PC-9 (cell line): ENCODE measurements around the gene FILIP1. TPM values are rescaled to one million over a fixed set of nuclear protein-coding genes. Genes with fewer than 3 reads are reported as not detected.
"Not testable (repeated sequence)": the region's sequence is repeated elsewhere in the genome, so short reads cannot be mapped to it uniquely, and the experiment has no call there.

ENCODE experiments used
- BruUV-seq: library from RNA; stranded (reverse); fragments of 400-500 nt; replicated peaks from 2 replicates; lab custom pipeline; 2021; lab: Mats Ljungman, UMichigan
- CTCF ChIA-PET: fragments of 300-600 bp; sonication (Branson Sonifier 250); formaldehyde crosslinking; loops from one replicate; lab custom pipeline; 2022; ENCODE audit warnings: antibody characterized with exemption; lab: Charles Lee
- POLR2A ChIA-PET: fragments of 300-600 bp; sonication (Branson Sonifier 250); formaldehyde crosslinking; loops from one replicate; lab custom pipeline; 2022; ENCODE audit warnings: antibody characterized with exemption; ENCODE audit not compliant: unreplicated experiment; lab: Charles Lee
- DNase-seq, 2 experiments: peaks; one replicate each; pipeline versions ENCODE4 v3.0.0 to v3.0.0-alpha.2; 2015 to 2022; ENCODE audit warnings: mixed read lengths in 1 of 2
- H2AFZ ChIP-seq: fragments of 200-600 bp; sonication (generic); 2 replicates; pipeline ENCODE4 v1.8.1; 2017; ENCODE audit warnings: antibody characterized with exemption
- H3F3A ChIP-seq: fragments of 200-600 bp; sonication (generic); 2 replicates; pipeline ENCODE4 v1.8.1; 2017; ENCODE audit warnings: antibody characterized with exemption, mild to moderate bottlenecking, low read depth; ENCODE audit not compliant: insufficient read depth
- H3K27ac ChIP-seq: fragments of 200-600 bp; sonication (generic); 2 replicates; pipeline ENCODE4 v1.6.1; 2016; ENCODE audit warnings: mixed run types
- H3K27me3 ChIP-seq: fragments of 200-600 bp; sonication (generic); 2 replicates; pipeline ENCODE4 v1.6.1; 2016; ENCODE audit warnings: low read depth, mixed run types; ENCODE audit not compliant: insufficient read depth
- H3K36me3 ChIP-seq: fragments of 200-600 bp; sonication (generic); 2 replicates; pipeline ENCODE4 v1.6.1; 2016; ENCODE audit warnings: low read depth, mixed run types
- H3K4me1 ChIP-seq: fragments of 200-600 bp; sonication (generic); replicated peaks from 2 replicates; pipeline ENCODE4 v1.6.1; 2016; ENCODE audit warnings: mixed run types; ENCODE audit not compliant: insufficient read depth
- H3K4me2 ChIP-seq: fragments of 200-600 bp; sonication (generic); 2 replicates; pipeline ENCODE4 v1.6.1; 2017; ENCODE audit warnings: mixed run types
- H3K4me3 ChIP-seq: fragments of 200-600 bp; sonication (generic); 2 replicates; pipeline ENCODE4 v1.6.1; 2016; ENCODE audit warnings: mixed run types
- H3K79me2 ChIP-seq: fragments of 200-600 bp; sonication (generic); 2 replicates; pipeline ENCODE4 v1.6.1; 2017; ENCODE audit warnings: low read depth, mixed run types
- H3K9me2 ChIP-seq: fragments of 200-600 bp; sonication (generic); 2 replicates; pipeline ENCODE4 v1.8.1; 2017; ENCODE audit warnings: mild to moderate bottlenecking; ENCODE audit not compliant: insufficient read depth
- H3K9me3 ChIP-seq: fragments of 200-600 bp; sonication (generic); 2 replicates; pipeline ENCODE4 v1.8.1; 2016; ENCODE audit warnings: low read depth; ENCODE audit not compliant: insufficient read depth
- H4K20me1 ChIP-seq: fragments of 200-600 bp; sonication (generic); 2 replicates; pipeline ENCODE4 v1.8.1; 2017; ENCODE audit not compliant: insufficient read depth
- CTCF ChIP-seq: fragments of 200-600 bp; sonication (generic); conservative IDR thresholded peaks from 2 replicates; pipeline ENCODE4 v1.6.1; 2017; ENCODE audit warnings: mixed run types, antibody characterized with exemption, mild to moderate bottlenecking, moderate library complexity
- EZH2 ChIP-seq: fragments of 200-600 bp; sonication (generic); IDR thresholded peaks from 2 replicates; pipeline ENCODE4 v1.8.0; 2017; ENCODE audit warnings: antibody characterized with exemption, low read depth
- intact Hi-C: fragments of 100-400 bp; cut with micrococcal nuclease; formaldehyde crosslinking; loops from one replicate; pipeline ENCODE4 v1.10.0; 2022; ENCODE audit not compliant: unreplicated experiment
- total RNA-seq: library from RNA; stranded (reverse); gene quantifications from 2 replicates; pipeline ENCODE4 v1.2.3, GENCODE V29; 2021

Gene FILIP1
- total RNA-seq, 1 experiment from 2014 or later: 0.15 TPM

- CTCF ChIA-PET: no interaction called here
- Histone ChIP-seq H3K9me2 (no peaks in the 10 kb centered on the region; the same call in 1 of the 2 replicates), H3K79me2 (no peaks in the 10 kb centered on the region)
These were observed 56.7 kb downstream of the FILIP1 start for GRCh38 chr6:75436869-75437268.

GRCh38 chr6:75432809-75433208 is 60.8 kb downstream of the FILIP1 start:
- H3K4me3 ChIP-seq, H3K27me3 ChIP-seq, H4K20me1 ChIP-seq, H3K9me2 ChIP-seq, CTCF ChIA-PET, BruUV-seq, H3K9me3 ChIP-seq, intact Hi-C loops, H3K79me2 ChIP-seq, H3F3A ChIP-seq, H3K27ac ChIP-seq, H2AFZ ChIP-seq, H3K36me3 ChIP-seq, DNase-seq, H3K4me2 ChIP-seq, POLR2A ChIA-PET, H3K4me1 ChIP-seq: not testable (repeated sequence)

More at GRCh38 chr6:75436869-75437268, 56.7 kb downstream of the FILIP1 start:
- TF ChIP-seq EZH2 (no peak), CTCF (no peak)
- H3F3A ChIP-seq: no peaks in the 10 kb centered on the region
- no peak for DNase-seq
- no peak overlapping the region for H3K4me3 ChIP-seq
- POLR2A ChIA-PET: interaction anchor here (0.7 kb wide), 1 partner anchor 51 kb away, joined by 6 read pairs; no protein-coding TSS in a partner anchor
- no peak overlapping the region for H3K27ac ChIP-seq
- intact Hi-C loops: no loop called here
- H2AFZ ChIP-seq: no peak overlapping the region
- no TSS peak for BruUV-seq
- H3K4me1 ChIP-seq: no peaks in the 10 kb centered on the region
- H3K36me3 ChIP-seq: no peaks in the 10 kb centered on the region
- H3K27me3 ChIP-seq: no peaks in the 10 kb centered on the region
- H4K20me1 ChIP-seq: no peaks in the 10 kb centered on the region
- H3K4me2 ChIP-seq: no peak overlapping the region
- H3K9me3 ChIP-seq: no peaks in the 10 kb centered on the region

- Histone ChIP-seq H3F3A (no peaks in the 10 kb centered on the region), H2AFZ (no peak overlapping the region), H3K27ac (no peak overlapping the region), H3K4me2 (no peak overlapping the region), H4K20me1 (no peaks in the 10 kb centered on the region), H3K9me3 (no peaks in the 10 kb centered on the region), H3K79me2 (no peaks in the 10 kb centered on the region), H3K36me3 (no peaks in the 10 kb centered on the region), H3K4me3 (no peak overlapping the region), H3K9me2 (no peaks in the 10 kb centered on the region; the same call in 1 of the 2 replicates), H3K4me1 (no peaks in the 10 kb centered on the region), H3K27me3 (no peaks in the 10 kb centered on the region)
- ChIA-PET CTCF (no interaction called here), POLR2A (no interaction called here)
- intact Hi-C loops: no loop called here
- no TSS peak for BruUV-seq
- TF ChIP-seq CTCF: no peak
- no peak for TF ChIP-seq EZH2
- DNase-seq: no peak
These were observed 62.2 kb downstream of the FILIP1 start for GRCh38 chr6:75431379-75431778.
